Right lobe of liver (tissue), 4 donors: ENCODE measurements around the gene KYAT1.

Source experiments
- POLR2A ChIP-seq: fragments of 450-650 bp; IDR thresholded peaks from one replicate; pipeline ENCODE4 v1.6.1; 2017; ENCODE audit warnings: antibody characterized with exemption, mild to moderate bottlenecking
- TF ChIP-seq, protein P1 (sequence below), 4 donors: fragments of 200-600 bp in 3 of 4; fragments of 450-650 bp in 1 of 4; IDR thresholded peaks; one replicate each; pipeline versions ENCODE4 v1.5.1 to v1.8.0; 2016 to 2022; ENCODE audit warnings: antibody characterized with exemption in 4 of 4, mild to moderate bottlenecking in 2 of 4
- donor health status: DM: no; HTN: no; CAD: no.
- donor health status: DM: no; HTN: no; CAD: no.
- donor health status: DM: no; HTN: yes; CAD: no.

DNA sequence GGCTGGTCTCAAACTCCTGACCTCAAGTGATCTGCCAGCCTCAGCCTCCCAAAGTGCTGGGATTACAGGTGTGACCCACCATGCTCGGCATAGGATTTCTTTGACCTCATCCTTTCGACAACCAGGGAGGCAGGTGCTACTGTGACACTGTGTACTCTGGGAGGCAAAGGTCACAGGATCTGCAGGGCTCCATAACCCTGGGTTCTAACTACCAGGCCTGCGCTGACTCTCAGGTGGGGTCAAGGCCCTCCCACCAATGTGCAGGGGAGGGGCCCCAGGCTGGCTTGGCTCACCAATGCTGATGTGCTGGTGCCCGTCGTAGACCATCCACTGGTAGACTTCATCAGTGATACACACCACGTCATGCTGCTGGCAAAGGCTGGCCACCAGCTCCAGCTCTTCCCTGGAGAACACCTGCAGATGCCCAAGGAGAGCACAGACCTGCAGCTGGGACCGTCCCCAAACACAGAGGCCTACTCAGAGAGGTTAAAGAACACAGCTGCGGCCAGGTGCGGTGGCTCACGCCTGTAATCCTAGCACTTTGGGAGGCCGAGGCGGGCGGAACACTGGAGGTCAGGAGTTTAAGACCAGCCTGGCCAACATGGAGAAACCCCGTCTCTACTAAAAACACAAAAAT, 45.1 kb downstream of the KYAT1 start:
- TF ChIP-seq, protein P1, sequence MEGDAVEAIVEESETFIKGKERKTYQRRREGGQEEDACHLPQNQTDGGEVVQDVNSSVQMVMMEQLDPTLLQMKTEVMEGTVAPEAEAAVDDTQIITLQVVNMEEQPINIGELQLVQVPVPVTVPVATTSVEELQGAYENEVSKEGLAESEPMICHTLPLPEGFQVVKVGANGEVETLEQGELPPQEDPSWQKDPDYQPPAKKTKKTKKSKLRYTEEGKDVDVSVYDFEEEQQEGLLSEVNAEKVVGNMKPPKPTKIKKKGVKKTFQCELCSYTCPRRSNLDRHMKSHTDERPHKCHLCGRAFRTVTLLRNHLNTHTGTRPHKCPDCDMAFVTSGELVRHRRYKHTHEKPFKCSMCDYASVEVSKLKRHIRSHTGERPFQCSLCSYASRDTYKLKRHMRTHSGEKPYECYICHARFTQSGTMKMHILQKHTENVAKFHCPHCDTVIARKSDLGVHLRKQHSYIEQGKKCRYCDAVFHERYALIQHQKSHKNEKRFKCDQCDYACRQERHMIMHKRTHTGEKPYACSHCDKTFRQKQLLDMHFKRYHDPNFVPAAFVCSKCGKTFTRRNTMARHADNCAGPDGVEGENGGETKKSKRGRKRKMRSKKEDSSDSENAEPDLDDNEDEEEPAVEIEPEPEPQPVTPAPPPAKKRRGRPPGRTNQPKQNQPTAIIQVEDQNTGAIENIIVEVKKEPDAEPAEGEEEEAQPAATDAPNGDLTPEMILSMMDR (IDR thresholded peaks at IDR 0.05), result no peak
- TF ChIP-seq POLR2A, result no peak
